ENCODE measurements around the gene MAPKAPK5. TPM values are rescaled to one million over a fixed set of nuclear protein-coding genes. Genes with fewer than 3 reads are reported as not detected.
"Not testable (repeated sequence)": the region's sequence is repeated elsewhere in the genome, so short reads cannot be mapped to it uniquely, and the experiment has no call there.

MAPKAPK5 gene
- total RNA-seq, 1 donor from 2014 or later: 49.6 TPM

DNA sequence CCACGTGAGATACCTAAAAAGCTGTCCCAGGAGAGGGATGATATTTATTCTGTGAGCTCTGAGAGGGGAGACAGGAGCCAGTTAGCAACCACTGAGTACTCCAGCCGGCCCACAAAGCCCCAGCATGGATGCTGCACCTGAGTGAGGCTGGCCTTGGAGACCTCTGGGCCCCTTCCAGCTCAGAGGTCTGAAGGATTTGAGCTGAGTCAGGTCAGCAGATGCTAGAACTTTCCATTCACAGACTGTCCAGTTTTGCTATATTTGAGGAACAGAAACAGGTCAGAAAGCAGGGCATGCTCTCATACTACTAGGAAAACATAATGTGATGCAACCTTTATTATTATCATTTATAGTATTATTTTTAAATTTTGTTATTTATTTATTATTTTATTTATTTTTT, 15.0 kb upstream of the MAPKAPK5 start:
- intact Hi-C loops (cut with micrococcal nuclease): no loop called here

- intact Hi-C loops (cut with micrococcal nuclease): no loop called here
Observed at GRCh38 chr12:111827907-111828306, 14.1 kb upstream of the MAPKAPK5 start.

DNA sequence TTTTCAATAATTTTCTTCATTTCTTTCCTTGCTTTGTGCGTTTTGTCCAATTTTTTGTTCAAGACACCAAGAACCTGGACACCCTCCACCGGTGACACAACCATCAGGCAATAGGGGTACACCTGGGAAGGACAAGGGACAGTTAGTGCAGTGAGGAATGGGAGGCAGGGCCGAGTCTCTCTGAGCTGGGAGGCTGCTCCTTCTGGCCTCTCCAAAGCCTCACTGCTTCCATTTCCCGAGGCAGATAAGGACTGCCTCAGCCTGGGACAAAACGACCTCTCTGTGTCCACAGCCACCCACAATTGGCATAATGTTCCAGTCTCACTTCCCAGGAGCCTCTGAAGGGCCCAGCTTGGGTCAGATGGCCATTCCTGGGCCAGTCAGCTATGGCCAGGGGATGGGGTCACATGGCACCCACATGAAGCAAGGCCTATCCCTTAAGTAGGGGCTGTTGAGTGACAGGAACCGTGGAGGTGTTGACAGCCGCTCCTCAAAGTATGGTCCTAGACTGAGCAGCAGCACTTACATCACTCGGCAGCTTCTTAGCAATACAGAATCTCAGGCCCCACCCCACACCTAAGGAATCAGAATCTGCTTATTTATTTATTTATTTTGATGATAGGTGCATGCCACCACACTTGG, 13.6 kb upstream of the MAPKAPK5 start:
- intact Hi-C loops (cut with micrococcal nuclease): no loop called here

DNA sequence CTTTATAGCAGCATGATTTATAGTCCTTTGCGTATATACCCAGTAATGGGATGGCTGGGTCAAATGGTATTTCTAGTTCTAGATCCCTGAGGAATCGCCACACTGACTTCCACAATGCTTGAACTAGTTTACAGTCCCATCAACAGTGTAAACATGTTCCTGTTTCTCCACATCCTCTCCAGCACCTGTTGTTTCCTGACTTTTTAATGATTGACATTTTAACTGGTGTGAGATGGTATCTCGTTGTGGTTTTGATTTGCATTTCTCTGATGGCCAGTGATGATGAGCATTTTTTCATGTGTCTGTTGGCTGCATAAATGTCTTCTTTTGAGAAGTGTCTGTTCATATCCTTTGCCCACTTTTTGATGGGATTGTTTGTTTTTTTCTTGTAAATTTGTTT, 12.4 kb upstream of the MAPKAPK5 start:
- intact Hi-C loops (cut with micrococcal nuclease): not testable (repeated sequence)

DNA sequence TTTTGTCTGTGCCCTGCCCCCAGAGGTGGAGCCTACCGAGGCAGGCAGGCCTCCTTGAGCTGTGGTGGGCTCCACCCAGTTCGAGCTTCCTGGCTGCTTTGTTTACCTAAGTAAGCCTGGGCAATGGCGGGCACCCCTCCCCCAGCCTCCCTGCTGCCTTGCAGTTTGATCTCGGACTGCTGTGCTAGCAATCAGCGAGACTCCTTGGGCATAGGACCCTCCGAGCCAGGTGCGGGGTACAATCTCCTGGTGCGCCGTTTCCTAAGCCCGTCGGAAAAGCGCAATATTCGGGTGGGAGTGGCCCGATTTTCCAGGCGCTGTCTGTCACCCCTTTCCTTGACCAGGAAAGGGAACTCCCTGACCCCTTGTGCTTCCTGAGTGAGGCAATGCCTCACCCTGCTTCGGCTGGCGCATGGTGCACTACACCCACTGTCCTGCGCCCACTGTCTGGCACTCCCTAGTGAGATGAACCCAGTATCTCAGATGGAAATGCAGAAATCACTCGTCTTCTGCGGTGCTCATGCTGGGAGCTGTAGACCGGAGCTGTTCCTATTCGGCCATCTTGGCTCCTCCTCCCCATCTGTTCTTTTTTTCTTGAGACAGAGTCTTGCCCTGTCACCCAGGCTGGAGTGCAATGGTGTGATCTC, 7.2 kb upstream of the MAPKAPK5 start:
- intact Hi-C loops (cut with micrococcal nuclease): not testable (repeated sequence)

DNA sequence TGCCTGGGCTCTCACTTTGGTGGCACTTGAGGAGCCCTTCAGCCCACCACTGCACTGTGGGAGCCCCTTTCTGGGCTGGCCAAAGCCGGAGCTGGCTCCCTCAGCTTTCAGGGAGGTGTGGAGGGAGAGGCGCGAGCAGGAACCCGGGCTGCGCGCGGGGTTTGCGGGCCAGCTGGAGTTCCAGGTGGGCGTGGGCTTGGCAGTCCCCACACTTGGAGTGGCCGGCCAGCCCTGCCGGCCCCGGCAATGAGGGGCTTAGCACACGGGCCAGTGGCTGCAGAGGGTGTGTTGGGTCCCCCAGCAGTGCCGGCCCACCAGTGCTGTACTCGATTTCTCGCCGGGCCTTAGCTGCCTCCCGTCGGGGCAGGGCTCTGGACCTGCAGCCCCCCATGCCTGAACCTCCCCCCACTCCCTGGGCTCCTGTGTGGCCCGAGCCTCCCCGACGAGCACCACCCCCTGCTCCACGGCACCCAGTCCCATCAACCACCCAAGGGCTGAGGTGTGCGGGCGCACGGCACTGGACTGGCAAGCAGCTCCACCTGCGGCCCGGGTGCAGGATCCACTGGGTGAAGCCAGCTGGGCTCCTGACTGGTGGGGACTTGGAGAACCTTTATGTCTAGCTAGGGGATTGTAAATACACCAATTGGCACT, 6.4 kb upstream of the MAPKAPK5 start:
- intact Hi-C loops (cut with micrococcal nuclease): not testable (repeated sequence)

DNA sequence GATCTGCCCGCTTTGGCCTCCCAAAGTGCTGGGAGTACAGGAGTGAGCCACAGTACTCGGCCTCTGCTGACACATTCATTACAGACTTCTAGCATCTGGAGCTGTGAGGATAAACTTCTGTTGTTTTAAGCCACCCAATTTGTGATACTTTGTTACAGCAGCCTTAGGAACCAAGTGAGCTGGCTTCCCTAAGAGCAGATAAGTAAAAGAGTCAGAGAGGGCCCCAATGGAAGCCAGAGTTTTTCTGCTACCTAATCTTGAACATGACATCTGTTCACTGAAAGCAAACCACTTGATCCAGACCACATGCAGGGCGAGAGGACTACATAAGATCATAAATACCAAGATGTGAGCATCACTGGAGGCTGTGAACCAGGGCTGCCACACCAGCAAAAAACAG, 3.7 kb upstream of the MAPKAPK5 start:
- intact Hi-C loops (cut with micrococcal nuclease): no loop called here

GRCh38 chr12:111840807-111841206, 1.2 kb upstream of the MAPKAPK5 start:
- intact Hi-C loops (cut with micrococcal nuclease): loop anchor here (1.0 to 5.0 kb wide), 3 partner anchors 111 to 156 kb away; partner anchors contain the start of gene BRAP

DNA sequence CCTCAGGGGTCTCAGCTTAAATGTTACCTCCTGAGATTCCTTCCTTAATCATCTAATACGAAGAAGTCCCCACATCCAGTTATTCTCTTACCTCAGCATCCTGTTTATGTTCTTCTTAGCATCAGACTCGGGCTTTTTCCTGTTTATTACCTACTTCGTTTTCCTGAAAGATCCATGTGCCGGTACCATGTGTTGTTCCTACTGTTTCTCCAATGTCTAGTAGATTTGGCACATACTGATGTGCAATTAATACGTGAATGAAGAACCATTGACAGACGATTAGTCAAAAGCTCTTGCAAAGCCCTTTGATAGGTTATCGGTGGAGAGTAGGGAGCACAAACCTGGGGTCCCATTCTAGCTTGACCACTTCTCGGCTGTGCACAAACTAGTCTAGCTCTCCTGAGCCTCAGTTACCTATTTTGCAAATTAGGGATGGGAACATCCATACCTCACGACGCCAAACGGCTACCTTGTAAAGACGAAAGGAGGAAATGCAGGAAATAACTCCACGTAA, 735 bp upstream of the MAPKAPK5 start:
- intact Hi-C loops (cut with micrococcal nuclease): loop anchor here (1.0 to 5.0 kb wide), 3 partner anchors 111 to 156 kb away; partner anchors contain the start of gene BRAP

GRCh38 chr12:111842556-111843396, 748 bp downstream of the MAPKAPK5 start:
- intact Hi-C loops (cut with micrococcal nuclease): loop anchor here (1.0 to 5.0 kb wide), 13 partner anchors 30 to 1439 kb away; partner anchors contain the start of genes ANAPC7, ERP29, HECTD4 and NAA25

DNA sequence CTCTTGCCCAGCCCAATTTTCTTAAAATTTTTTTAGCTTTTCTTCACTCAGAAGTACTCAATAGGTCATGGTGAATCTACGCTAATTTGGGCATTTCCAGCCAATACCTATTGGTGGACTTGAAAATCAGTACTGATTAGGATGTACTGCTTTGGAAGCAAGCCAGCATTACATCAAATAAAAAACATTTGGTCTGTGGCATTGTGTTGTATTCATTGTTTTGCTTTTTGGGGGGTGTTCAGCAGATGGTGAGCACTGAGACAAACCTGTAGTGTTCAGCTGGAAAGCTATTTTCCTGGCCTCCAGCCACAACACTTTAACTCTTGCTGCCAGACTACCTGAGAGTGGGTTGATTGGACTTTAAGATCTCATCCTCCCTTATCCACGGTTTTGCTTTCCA, 4.0 kb downstream of the MAPKAPK5 start:
- intact Hi-C loops (cut with micrococcal nuclease): no loop called here

DNA sequence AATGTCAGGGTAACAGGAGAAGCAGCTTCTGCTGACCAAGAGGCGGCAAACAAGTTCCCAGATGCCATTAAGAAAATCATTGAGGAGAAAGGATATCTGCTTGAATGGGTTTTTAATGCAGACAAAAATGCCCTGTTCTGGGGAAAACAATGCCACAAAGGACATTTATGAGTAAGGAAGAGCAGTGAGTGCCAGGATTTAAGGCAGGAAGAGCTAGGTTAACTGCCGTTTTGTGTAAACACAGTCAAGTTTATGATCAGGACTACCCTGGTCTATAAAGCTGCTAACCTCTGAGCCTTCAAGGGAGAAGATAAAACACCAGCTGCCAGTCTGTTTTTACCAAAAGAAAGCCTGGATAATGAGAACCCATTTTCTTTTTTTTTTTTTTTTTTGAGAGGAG, 8.5 kb downstream of the MAPKAPK5 start:
- intact Hi-C loops (cut with micrococcal nuclease): no loop called here

- intact Hi-C loops (cut with micrococcal nuclease): no loop called here
Observed at GRCh38 chr12:111858186-111858585, 16.2 kb downstream of the MAPKAPK5 start.

DNA sequence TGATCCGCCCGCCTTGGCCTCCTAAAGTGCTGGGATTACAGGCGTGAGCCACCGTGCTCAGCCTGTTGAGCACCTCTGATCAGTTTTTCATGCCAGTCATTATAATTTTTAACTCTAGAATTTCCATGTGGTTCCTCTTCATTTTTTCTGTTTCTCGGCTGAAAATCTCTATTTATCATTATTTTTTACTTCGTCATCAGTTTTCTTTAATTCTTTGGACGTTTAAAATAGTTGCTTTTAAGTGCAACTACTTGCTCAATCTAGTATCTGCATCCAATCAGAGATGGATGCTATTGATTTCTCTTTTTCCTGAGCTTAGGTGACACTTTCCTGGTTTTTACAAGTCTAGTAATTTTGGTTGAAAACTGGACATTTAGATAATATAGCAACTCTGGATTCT, 16.8 kb downstream of the MAPKAPK5 start:
- intact Hi-C loops (cut with micrococcal nuclease): no loop called here

- intact Hi-C loops (cut with micrococcal nuclease): no loop called here
Observed at GRCh38 chr12:111864913-111865312, 22.9 kb downstream of the MAPKAPK5 start.

- intact Hi-C loops (cut with micrococcal nuclease): no loop called here
Observed at GRCh38 chr12:111867531-111867930, 25.5 kb downstream of the MAPKAPK5 start.

DNA sequence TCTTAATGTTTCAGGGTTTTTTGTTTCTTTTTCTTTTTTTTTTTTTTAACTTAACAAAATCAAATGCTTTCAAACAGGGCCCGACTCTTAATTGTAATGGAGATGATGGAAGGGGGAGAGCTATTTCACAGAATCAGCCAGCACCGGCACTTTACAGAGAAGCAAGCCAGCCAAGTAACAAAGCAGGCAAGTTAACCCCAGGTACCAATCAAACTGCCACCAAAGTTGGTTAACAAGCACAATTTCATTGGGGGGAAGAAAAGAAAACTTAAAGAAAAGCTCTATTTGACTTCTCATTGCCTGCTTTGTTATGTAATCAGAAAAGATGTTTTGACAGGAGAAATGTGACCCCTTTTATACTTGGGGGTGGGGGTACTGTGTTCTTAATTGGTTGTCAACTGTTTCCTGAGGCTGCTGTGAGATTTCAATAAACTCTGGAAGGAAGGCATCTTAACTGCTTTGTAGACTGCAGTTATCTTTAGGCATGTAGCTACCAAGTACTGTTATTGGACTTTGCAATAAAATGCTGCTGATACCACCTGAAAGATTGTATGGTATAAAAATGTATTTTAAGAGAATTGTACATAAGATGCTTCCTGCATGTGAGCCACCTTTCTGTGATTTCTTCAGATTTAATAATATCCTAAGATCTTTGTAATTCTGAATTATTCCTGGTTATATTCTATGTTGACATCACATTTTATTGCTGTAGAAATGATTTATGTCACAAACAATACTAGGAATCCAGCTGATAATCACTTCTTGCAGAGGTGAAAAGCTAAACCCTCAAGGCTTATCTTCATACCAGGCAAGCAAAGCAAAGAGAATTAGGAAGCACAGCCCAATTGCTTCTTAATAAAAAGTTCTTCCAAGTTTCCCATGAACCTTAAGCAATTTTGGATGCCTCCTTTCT, 26.9 kb downstream of the MAPKAPK5 start:
- intact Hi-C loops (cut with micrococcal nuclease): no loop called here

DNA sequence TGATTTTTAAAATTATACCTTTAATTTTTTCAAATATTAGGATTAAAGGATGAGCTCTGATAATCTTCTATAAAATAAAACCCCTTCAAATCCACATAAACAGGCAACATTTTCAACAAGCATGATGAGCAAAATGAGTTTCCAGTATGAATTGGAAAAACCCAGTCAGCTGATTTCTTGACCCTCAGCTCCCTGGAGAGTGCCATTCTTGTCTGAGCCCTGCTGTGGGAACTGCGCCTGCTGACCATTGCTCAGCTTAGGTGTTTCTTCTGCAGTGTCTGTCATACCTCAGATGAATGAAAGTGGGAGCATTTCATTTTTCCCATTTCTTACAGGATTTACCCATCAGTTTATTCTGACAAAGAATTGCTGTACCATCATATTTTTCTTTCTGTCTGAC, 27.6 kb downstream of the MAPKAPK5 start:
- intact Hi-C loops (cut with micrococcal nuclease): no loop called here

GRCh38 chr12:111870216-111870615, 28.2 kb downstream of the MAPKAPK5 start:
- intact Hi-C loops (cut with micrococcal nuclease): no loop called here

DNA sequence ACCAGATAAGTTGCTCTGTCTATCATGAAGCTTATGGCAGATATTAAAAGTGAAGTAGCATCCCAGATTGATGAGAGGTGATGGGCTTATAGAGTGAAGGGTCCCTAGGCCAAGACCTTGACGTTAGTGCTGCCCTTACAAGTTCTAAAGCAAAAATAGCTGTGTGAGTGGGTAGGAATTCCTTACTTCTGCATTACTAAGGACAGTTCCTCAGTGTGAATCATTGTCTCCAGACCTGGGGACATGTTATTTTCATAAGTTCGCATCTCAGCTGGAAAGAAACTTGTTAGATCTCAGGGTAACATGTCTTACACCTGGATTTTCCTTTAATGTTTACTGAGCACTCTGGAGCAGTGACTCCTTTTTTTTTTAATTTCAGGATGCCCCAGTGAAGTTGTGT, 28.7 kb downstream of the MAPKAPK5 start:
- intact Hi-C loops (cut with micrococcal nuclease): no loop called here

All from T-helper 1 cell treated with Interleukin-12 subunit alpha and Interleukin-12 subunit beta and Interleukin-4 antibody, amounts not matched to agents 30 ng/mL and 1 ng/mL, for 36 hours (primary cell).